Gastrocnemius medialis (tissue), 4 donors: ENCODE measurements around the gene CST8.

Source experiments
- POLR2A ChIP-seq, 2 donors: fragments of 450-650 bp; IDR thresholded peaks; one replicate each; pipeline ENCODE4 v1.6.1; 2017; ENCODE audit warnings: antibody characterized with exemption in 2 of 2, mild to moderate bottlenecking in 2 of 2, moderate library complexity in 2 of 2
- TF ChIP-seq, protein P1 (sequence below), 5 experiments: fragments of 450-650 bp in 3 of 5; fragments of 200-600 bp in 2 of 5; sonication (generic) in 2 of 5; IDR thresholded peaks in 4 of 5; conservative IDR thresholded peaks in 1 of 5; 1 replicate in 4 of 5; 2 replicates in 1 of 5; pipeline ENCODE4 v1.5.1; 2016 to 2019; ENCODE audit warnings: antibody characterized with exemption in 5 of 5, mild to moderate bottlenecking in 3 of 5, moderate library complexity in 3 of 5

DNA sequence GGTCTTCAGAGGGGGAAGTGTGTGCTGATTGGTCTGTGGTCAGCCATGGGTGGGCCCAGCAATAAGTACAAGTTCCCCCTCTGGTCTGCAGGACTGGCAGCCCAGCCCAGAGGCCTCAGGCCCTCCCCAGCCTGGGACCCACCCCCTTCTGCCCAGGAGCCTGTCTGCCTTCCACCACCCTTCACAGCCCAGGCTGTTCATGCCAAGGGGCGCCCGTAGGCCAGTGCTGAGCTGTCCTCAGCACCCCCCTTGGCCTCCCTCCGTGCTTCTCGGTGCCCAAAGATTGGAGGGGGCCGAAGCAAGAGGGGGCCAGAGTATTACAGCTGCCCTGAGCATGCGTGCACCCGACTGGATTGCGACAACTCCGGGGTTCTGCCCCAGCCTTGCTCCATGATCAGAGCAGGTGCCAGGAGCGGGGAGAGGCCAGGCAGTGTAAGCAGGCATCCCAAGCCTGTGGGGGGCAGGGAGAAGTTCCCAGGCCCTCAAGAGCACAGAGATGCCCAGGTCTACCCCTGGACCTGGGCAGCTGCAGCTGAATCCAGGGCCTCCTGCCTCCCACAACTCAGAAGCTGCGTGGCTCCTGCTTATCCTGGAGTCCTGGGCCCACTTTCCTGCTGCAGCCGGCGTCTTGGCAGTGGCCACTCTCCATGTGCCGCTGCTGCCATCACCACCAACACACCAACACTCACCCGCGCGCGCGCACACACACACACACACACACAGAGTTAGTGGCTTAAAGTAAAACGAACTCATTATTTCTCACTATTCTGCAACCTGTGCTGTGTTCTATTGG is 44.1 kb downstream of the CST8 start:
- TF ChIP-seq, protein P1, sequence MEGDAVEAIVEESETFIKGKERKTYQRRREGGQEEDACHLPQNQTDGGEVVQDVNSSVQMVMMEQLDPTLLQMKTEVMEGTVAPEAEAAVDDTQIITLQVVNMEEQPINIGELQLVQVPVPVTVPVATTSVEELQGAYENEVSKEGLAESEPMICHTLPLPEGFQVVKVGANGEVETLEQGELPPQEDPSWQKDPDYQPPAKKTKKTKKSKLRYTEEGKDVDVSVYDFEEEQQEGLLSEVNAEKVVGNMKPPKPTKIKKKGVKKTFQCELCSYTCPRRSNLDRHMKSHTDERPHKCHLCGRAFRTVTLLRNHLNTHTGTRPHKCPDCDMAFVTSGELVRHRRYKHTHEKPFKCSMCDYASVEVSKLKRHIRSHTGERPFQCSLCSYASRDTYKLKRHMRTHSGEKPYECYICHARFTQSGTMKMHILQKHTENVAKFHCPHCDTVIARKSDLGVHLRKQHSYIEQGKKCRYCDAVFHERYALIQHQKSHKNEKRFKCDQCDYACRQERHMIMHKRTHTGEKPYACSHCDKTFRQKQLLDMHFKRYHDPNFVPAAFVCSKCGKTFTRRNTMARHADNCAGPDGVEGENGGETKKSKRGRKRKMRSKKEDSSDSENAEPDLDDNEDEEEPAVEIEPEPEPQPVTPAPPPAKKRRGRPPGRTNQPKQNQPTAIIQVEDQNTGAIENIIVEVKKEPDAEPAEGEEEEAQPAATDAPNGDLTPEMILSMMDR (IDR thresholded peaks at IDR 0.05 in 4 of 5, conservative IDR thresholded peaks at IDR 0.05 in 1 of 5), result no peak
- no peak for TF ChIP-seq POLR2A (IDR thresholded peaks at IDR 0.05)
